HG02588 (cell line): ENCODE measurements around the gene TREML4.
"Not testable (repeated sequence)": the region's sequence is repeated elsewhere in the genome, so short reads cannot be mapped to it uniquely, and the experiment has no call there.

Experiments used
- ATAC-seq: cut with Tn5 transposase; IDR thresholded peaks from one replicate; pipeline ENCODE4 v1.9.1; 2021; ENCODE audit warnings: mild to moderate bottlenecking, moderate library complexity; ENCODE audit not compliant: unreplicated experiment

Gene TREML4

DNA sequence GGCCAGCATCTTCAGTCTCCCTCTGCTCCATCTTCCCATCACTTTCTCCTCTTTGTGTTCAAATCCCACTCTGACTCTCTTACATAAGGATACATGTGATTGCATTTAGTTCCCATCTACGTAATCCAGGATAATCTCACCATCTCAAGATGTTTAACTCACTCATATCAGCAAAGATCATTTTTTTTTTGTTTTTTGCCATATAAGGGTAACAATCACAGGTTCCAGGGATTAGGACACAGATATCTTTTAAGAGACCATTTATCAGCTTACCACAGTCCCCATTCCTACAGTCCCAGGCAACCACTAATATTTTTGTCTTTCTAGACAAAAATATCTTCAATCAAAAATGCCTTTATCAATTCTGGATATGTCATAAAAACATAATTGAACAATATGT lies 24.0 kb upstream of the TREML4 start:
- ATAC-seq: no peak

DNA sequence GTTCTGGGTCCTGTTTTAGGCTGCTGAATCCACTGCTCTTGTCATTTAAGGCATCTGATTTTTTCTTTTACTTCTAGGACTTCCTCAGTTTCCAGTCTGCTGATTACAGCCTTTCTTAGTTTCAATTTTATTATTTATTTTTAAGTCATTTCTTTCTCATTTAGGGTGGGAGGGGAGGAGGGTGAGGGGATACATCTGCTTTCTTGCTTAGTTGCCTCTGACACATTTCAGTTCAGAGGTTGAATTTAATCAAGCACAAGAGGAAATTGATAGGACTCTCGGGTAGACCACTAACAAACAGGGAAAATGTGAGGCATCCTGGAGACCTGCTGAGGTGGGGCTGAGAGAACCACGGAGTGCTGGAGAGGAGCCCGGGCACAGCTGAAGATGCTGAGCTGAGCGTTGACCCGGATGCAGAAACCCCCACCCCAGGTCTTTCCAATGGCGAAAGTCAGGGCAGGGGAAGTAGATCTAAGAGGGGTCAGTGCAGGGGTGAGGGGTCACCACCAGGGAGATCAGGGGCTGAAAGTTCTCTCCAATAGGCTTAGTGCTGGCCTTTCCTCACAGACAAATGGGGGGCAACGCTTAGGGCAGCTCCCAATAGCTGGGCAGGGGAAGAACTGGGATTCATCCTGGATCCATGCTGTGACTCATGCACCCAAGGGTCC lies 19.6 kb upstream of the TREML4 start:
- ATAC-seq: no peak

DNA sequence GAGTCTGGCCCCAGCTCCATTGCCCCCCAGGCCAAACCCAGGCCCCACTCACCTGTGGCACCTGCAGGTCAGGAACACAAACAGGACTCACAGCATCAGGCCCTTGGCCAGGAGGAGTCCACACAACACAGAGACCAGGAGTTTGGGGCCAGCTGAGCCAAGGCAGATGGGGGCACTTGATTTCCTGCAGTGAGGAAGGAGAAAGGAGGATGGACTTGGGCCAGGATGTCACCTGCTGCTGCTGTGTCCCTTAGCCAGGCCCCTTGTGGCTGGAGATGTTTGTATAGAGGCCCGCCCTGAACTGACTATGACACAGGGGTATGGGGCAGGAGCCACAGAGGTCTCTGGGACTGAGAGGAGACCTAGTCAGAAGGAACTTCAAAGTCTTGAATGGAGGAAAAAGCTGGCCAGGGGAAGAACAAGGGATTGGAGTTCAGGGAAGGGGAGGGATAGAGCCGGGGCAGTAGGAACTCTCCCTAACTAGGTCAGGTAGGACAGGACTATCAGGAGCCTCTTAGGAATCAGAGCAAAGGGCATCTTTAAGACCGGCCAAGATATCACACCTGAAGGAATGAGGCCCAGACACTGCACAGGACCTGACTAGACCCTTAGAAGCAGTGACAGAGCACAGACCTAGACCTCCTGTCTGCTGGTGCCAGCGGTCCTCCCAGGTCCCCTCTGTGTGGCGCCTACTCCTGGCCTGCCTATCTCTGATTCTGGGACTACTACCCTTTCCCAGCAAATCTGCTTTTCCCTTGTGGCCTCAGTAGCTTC lies 18.4 kb upstream of the TREML4 start:
- no peak for ATAC-seq

DNA sequence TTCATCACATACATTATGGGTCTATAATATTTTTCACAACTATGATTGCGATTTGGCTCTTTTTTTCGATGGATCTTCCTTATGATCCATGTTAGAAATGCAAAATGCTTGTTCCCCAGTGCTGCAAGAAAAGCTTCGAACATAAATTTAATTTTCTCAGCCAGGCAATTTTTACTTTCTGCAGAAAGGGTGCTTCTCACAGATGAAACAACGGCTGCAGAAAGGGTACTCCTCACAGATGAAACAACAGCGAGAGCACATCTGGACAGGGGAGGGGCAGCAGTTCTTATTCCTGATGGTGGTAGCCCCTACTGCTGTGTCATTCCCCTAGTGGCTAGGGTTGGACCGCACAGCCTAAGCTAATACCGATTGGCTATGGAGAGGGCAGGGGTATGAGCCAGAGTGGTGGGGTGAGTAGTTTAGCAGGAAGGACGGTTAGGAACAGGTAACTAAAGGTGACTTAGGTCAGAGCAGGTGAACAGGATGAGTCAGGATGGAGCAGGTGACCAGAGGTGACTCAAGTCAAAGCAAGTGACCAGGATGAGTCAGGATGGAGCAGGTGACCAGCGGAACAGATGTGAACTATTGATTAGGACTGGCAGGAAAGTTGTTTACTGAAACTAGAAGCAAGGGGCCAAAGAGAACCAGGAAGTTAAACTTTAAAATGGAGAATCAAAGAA lies 13.4 kb upstream of the TREML4 start:
- no peak for ATAC-seq

DNA sequence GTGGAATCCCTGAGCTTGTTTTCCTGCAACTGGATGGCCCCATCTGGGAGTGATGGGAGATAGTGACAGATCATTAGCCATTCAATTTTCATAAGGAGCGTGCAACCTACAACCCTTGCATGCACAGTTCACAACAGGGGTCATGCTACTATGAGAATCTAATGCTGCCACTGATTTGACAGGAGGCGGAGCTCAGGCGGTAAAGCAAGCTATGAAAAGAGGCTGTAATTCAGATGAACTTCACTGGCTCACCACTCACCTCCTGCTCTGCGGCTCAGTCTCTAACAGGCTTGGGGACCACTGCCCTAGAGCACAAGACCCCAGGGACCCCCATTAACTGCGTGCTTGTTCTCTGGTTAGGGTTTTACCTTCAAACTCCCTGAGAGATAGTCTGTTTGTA lies 12.4 kb upstream of the TREML4 start:
- ATAC-seq: no peak

DNA sequence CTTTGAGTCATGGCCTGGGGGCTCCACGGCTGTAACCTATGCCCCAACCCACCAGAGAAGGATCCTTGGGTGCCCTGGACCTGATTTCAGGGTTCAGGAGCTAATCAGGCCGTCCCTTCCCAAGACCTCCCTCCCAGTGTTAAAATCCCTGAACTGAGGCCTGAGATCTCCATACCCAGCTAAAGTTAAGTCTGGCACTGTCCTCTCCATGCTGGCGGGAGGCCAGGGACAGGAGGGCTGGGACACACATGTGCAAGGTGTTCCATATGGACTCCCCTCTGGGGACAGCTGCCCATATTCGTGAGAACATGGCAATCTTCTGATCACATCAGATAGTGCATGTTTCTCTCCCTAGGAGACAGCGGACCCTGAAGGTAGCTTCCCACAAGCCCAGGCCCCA lies 11.5 kb upstream of the TREML4 start:
- no peak for ATAC-seq

DNA sequence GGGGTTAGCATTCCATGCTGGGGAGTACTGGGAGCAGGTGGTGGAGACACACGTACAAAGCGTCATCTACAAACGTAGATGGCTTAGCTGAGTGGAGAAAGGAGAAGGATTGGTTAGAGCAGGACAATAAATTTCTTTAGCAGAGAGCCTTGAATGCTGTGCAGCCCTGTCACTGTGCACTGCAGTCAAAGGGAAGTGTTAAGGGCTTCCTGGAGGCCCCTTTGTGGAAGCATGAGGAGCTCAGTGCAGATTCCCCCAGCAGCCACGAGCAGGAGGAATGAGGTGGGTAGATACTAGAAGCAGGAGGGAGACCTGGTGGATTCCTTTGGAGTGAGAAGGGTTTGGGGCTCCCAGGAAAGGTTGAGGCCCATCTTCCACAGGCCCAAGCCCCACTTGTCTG lies 6.1 kb upstream of the TREML4 start:
- ATAC-seq: no peak

DNA sequence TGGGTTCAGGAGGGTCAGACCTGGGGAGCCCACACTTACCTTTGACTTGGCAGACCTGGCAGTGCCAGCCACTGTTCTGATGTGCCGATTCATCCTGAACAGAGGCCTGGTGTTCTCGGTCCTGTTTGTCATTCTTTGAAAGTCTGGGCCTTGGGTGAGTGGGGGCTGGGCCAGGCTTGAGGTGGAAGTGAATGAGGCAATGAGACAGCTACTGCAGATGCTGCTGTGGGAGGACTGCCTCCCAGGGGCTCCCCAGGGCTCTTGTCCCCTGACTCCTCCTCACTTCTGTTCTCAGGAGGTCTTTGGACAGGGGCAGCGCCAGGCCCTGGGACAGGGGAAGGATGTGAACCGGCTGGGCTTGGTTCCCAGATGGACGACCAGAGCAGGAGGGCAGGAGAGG lies 5.6 kb upstream of the TREML4 start:
- ATAC-seq: no peak

DNA sequence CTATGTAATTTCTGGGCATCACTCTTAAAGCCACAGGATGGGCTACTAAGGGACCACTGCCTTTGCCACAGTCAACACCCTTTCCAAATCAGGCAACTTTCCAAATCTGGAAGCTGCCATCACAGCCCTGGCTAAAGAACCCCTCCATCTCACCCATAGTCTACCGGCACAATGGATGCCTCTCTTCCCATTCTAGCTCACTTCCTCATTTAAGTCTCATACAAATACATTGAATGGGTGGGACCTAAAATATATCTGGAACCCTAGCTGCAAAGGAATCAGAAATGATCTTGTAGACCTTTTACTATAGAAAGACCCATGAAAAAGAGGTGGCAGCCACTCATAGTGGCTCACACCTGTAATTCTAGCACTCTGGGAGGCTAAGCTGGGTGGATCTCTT lies 3.3 kb upstream of the TREML4 start:
- ATAC-seq: no peak

DNA sequence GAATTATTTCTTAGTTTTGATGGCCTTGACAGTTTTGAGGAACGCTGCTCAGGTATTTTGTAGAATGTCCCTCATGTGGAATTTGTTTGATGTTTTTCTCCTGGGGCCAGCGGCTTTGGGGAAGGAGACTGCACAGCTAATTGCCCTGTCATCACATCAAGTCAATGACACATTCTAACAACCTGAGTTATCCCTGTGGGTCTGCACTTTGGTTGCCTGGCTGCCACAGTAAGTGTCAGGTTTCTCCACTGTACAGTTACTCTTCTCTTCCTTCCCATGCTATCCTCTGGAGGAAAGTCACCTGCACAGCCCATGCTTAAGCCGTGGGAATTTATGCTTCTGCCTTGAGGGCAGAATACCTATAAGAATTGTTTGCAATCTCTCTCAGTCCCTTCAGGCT lies 1.4 kb upstream of the TREML4 start:
- ATAC-seq: no peak

DNA sequence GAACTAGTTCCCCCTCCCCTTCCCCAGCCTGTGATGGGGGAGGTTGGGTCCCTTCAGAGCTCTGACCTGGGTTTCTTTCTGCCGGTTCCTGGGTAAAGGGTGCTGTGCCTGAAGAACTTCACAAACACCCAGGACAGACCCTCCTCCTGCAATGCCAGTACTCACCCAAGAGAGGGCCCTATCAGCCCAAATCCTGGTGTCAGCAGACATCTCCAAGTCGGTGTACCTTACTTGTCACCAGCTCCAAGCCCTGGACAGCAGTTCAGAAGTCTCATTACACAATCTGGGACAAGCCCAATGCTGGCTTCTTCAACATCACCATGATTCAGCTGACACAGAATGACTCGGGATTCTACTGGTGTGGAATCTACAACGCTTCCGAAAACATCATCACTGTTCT lies 467 bp downstream of the TREML4 start:
- no peak for ATAC-seq

DNA sequence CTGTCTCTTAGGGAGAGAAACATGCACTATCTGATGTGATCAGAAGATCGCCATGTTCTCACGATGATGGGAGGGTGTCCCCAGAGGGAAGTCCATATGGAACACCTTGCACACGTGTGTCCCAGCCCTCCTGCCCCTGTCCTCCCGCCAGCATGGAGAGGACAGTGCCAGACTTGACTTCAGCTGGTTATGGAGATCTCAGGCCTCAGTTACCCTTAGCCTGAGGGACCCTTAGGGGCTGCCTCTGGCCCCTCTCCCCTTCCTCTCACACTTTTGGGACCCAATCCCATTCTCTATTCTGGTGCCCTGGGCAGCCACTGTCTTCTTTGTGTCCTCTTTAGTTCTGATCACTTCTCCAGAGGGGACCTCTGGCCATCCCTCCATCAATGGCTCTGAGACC lies 1.6 kb downstream of the TREML4 start:
- no peak for ATAC-seq

DNA sequence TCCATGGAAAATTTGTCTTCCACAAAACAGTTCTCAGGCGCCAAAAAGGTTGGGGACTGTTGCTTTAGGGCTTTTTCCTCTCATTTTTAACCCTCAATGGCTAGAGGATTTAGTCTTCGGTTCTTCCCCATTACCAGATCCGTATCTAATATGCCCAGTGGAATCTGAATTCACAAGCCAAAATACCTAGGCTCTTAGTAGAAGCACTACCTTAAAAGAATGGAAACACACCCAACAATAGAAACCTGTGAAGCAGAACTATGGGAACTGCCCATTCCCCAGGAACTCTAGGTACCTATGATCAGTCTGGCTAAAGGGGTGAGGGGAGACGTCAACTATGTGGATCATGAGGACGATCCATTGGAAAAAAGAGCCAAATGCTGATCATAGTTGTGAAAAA lies 3.1 kb downstream of the TREML4 start:
- no peak for ATAC-seq

DNA sequence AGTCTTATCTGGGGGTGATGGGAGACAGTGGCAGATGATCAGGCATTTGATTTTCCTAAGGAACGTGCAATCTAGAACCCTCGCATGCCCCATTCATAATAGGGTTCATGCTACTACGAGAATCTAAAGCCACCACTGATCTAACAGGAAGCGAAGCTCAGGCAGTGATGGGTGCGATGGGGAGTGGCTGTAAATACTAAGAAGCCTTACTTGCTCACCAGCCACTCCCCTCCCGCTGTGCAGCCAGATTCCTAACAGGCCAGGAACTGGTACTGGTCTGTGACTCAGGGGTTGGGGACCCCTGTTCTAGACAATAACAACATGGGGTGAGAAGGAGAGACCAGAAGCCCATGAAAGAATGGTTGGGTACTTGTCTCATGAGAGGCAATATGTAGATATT lies 4.5 kb downstream of the TREML4 start:
- ATAC-seq: no peak

DNA sequence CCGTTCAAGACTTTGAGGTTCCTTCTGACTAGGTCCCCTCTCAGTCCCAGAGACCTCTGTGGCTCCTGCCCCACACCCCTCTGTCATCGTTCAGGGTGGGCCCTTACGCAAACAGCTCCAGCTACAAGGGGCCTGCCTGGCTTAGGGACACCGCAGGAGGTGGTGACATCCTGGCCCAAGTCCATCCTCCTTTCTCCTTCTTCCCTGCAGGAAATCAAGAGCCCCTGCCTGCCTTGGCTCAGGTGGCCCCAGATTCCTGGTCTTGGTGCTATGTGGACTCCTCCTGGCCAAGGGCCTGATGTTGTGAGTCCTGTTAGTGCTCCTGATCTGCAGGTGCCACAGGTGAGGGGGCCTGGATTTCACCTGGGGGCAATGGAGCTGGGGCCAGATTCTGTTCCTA lies 8.1 kb downstream of the TREML4 start:
- no peak for ATAC-seq

DNA sequence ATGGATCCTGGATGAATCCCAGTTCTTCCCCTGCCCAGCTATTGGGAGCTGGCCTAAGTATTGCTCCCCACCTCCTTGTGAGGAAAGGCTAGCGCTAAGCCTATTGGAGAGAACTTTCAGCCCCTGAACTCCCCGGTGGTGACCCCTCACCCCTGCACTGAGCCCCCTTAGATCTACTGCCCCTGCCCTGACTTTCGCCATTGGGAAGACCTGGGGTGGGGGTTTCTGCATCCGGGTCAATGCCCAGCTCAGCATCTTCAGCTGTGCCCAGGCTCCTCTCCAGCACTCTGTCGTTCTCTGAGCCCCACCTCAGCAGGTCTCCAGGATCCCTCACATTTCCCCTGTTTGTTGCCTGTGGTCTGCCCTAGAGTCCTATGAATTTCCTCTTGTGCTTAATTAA lies 9.0 kb downstream of the TREML4 start:
- no peak for ATAC-seq

DNA sequence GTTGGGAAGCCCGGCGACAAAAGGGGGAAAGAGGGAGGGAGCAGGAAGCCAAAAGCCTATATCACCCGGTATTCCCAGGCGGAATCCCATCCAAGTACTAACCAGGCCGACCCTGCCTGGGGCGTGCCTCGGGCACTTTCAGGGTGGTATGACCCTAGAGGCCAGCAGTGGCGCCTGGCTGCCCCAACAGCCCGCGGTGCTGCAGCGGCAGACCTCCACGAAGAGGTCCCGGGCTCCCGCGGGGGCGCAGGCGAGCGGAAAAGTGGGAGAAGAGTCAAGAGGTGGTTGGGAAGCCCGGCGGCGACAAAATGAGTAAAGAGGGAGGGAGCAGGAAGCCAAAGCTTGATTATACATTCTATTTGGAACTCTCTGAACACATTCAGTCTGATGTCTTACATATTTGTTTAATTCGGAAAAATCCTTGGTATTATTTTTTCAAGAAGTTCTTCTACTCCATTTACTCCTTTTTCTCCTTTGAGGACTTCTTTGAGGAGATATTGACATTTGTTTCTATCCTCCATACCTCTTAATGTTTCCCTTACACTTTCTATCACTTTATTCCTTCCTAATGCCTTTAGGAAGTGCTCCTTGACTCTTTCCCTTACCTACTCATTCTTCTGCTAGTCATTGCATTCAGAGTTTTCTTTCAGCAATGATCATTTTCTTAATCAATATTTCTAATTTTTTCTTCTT lies 11.5 kb downstream of the TREML4 start:
- ATAC-seq: no peak

DNA sequence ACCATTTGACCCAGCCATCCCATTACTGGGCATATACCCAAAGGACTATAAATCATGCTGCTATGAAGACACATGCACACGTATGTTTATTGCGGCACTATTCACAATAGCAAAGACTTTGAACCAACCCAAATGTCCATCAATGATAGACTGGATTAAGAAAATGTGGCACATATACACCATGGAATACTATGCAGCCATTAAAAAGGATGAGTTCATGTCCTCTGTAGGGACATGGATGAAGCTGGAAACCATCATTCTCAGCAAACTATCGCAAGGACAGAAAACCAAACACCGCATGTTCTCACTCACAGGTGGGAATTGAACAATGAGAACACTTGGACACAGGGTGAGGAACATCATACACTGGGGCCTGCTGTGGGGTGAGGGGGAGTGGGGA lies 18.4 kb downstream of the TREML4 start:
- not testable (repeated sequence) for ATAC-seq

DNA sequence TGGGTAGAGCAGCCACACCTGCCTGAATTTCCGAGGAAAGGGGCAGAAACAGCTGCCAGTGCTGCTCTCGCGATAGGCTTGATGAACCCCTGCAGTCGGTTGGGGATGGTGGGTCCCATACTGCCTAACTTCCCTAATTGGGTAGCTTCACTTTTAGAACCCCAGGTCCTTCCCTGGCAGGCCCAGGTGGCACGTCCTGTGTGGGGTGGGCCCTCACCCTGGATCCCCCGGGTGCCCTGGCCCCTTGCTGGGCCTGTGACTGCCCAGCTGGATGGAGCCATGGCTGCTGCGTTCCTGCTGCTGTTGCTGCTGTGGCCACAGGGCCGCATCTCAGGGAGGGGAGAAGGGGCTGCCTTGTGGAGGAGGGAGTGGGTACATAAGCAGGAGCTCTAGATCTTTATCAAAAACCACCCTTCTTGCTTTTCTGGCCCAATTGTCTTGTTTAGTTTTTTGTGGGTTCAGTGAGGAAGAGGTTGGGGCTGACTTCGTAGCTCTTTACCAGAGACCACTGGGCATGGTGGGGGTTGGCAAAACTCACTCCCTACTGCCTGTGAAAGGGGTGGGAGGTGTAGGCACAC lies 19.2 kb downstream of the TREML4 start:
- no peak for ATAC-seq

DNA sequence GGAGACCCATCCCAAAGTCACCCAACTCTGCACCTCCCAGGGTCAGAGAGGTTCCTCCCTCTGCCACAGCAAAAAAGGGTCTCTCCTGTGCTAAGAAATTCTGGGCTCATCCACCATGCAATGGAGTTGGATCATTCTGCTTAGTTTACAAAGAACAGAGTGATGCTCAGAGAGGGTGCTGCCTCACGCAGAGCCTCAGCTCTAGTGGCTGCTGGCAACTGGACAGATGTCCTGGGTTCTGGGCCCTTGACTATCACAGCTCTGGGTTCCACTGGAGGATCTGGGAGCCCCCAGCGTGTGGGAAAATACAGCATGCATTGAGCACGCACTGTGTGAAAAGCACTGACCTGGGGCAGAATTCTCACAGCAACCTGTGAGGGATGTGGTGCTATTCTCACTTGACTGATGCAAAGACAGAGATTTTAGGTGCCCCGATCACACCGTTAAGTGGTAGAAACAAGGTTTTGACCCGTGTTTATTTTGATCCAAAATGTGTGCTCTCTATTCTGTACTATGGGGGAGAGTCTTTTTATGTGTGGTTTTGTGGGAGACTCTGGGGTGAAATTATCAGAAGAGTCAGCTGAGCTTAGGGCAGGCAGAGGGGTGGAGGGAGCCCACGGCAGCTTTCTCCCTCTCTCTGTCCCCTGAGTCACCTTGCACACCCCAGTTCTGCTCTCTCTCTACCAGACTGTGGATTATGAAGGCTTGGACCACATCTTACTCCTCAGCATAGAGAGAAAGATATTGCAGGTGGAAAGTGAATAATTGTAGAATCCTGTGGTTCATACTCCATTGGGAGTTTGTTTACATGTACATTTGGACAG lies 19.9 kb downstream of the TREML4 start:
- no peak for ATAC-seq
